ENCODE measurements around the gene TBX15. TPM values are rescaled to one million over a fixed set of nuclear protein-coding genes. Genes with fewer than 3 reads are reported as not detected.

The TBX15 gene
- total RNA-seq, 2 experiments from 2014 or later, result not detected

DNA sequence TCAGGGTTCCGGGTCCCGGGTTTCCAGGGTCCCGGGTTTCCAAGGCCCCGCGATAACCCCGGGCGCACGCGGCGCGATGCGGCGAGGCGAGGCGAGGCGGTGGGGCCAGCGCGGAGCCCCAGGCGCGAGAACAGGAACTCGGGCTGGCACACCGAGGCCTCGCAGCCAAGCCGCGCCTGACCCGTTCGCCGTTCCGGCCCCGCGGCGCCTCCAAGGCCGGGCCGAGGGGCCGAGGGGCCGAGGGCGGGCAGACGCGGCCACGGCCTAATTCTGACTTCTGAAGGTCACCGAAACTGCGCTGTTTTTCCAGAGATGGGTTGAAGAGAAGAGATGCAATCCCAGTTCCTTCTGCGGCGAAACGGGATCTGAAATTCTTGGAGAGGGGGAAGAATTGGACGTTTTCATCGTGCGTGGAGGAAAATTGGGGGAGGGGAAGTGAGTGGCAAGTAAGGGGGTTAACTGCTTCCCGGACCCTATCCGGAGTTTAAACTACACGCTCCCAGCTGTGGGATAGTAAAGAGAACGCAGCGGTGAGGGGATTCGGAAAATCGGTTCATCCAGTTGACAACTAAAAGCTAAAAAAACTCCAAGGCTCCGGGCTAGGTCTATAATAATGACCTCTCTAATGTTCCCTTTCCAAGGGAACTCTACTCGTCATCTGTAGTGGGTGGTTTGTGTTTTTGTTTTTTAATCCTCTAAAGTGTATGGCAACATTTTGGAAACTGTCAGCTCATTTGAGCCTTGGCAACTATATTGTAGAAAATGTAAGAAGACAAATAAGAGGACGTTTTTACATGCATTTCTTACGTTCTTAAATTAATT, 8.2 kb downstream of the TBX15 start:
- Mint-ChIP-seq H3K36me3 (ENCODE audit: low read depth) (peaks cover 9% of the 10 kb centered on the region), H3K9me3 (peaks cover 8% of the 10 kb centered on the region), H3K27ac (no peak overlapping the region), H3K4me3 (no peak overlapping the region), H3K27me3 (ENCODE audit: low read depth) (peaks cover 75% of the 10 kb centered on the region), H3K4me1 (ENCODE audit: low read depth) (peaks cover 21% of the 10 kb centered on the region)
- intact Hi-C loops (cut with micrococcal nuclease), result no loop called here
- no peak for DNase-seq
- CTCF ChIA-PET, result no interaction called here

DNA sequence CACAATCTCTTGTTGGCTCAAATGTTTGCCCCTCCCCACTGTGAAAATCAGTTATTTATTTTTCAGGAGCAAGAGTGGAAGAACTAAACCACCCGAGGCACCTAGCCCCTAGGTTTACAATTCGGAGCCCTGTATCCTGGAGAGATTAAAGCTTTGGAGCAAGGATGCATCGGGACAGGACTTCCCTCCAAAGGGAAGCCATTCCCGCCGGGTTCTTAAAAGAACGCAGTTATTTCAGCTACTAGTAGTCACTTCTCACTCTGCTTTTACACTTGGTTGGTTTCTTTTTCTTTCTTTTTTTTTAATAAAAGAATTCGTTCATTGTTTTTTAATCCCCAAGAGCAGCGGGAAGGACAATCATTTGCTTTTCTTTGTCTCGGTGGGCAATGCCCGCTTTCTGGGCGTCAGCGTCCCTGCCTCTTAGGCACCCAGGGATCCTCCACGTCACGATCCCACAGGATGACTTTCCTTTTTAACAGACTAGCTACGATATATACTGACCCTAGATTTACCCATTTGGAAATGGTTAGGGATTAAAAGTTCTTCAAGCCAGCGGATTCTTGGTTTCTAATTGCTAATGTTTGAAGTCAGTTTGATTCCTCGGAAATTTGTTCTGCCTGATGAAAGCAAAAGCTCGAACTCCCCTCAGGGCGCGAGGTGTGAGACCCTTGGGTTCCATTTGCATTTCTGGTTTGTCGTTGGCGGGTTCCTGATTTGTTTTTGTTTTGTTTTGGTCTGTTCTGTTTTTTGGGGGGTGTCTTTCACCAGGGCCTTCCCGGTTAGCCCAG, 9.0 kb downstream of the TBX15 start:
- H3K4me3 Mint-ChIP-seq, result no peak overlapping the region
- H3K27me3 Mint-ChIP-seq (ENCODE audit: low read depth), result peaks cover 70% of the 10 kb centered on the region
- DNase-seq, result no peak
- intact Hi-C loops (cut with micrococcal nuclease), result no loop called here
- H3K36me3 Mint-ChIP-seq (ENCODE audit: low read depth), result peaks cover 8% of the 10 kb centered on the region
- CTCF ChIA-PET, result no interaction called here
- peaks cover 12% of the 10 kb centered on the region for H3K4me1 Mint-ChIP-seq (ENCODE audit: low read depth)
- peaks cover 7% of the 10 kb centered on the region for H3K9me3 Mint-ChIP-seq
- no peak overlapping the region for H3K27ac Mint-ChIP-seq

DNA sequence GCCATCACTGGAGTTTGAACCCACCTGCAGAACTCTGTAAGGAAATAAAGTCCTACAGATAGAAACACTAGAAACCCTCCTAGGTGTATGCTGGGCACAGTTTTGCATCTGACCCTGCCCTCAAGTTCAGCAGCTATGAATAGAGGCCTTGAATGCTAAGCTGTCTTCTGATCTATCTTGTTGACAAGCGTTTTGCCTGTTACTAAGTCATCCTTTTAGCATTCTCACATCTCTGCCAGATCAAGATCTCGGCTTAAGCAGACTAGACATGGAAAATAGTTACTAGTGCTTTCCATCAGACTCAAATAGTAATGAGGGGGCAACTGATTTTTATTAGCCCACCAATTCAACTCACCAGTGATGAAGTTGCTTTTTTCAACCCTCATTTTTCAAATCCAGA, 10.5 kb downstream of the TBX15 start:
- intact Hi-C loops (cut with micrococcal nuclease), result no loop called here
- Mint-ChIP-seq H3K27me3 (ENCODE audit: low read depth) (peaks cover 61% of the 10 kb centered on the region), H3K9me3 (no peaks in the 10 kb centered on the region), H3K27ac (no peak overlapping the region), H3K36me3 (ENCODE audit: low read depth) (no peaks in the 10 kb centered on the region), H3K4me1 (ENCODE audit: low read depth) (peaks cover 6% of the 10 kb centered on the region), H3K4me3 (no peak overlapping the region)
- CTCF ChIA-PET, result no interaction called here
- no peak for DNase-seq

DNA sequence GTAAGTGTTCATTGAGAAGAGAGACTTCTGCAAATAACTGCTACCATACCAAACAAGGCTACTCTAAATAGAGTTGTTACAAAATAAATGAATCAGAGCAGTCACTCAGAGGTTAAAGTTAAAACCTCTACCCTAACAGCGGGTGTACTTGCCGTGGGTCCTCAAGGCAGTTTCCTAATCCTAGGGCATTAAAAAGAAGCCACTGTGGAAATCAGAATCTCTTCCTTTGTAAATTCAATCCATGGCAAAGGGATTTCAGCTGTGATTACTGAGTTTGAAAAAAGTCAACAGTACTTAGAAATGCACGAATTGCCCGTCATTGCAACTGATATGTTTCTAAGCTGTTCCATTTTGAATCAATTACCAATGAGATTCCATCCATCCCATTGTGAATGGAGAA, 13.5 kb downstream of the TBX15 start:
- H3K27me3 Mint-ChIP-seq (ENCODE audit: low read depth), result peaks cover 37% of the 10 kb centered on the region

DNA sequence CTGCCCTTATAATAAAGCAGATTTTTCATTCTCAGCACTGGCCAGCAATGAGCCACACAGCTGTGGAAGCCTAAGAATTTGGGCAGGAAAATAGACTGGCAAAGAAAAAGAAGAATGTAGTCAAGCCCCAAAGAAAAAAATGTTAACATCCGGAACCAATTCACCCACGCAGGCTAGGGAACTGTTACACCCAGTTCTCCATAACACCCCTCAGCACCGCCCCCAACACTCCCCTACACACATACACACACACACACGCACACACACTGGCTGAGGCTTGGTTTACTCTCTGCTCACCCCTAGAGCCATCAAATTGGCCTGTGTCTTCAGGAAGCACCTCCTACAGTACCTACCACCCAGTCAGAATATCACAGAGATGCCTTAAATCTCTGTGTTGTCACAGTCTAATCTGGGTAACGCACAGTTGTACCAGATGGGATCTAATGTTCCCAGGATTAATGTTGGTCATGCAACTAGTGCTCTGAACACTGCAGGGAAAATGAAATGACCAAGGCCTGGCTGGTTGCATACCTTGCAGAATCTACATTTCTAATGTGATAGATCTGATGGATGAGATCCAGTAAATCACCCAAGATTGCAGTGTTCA, 14.5 kb downstream of the TBX15 start:
- no peak for DNase-seq
- H3K27me3 Mint-ChIP-seq (ENCODE audit: low read depth), result peaks cover 31% of the 10 kb centered on the region
- no peaks in the 10 kb centered on the region for H3K4me1 Mint-ChIP-seq (ENCODE audit: low read depth)
- H3K27ac Mint-ChIP-seq, result no peak overlapping the region
- CTCF ChIA-PET, result no interaction called here
- no peak overlapping the region for H3K4me3 Mint-ChIP-seq
- H3K36me3 Mint-ChIP-seq (ENCODE audit: low read depth), result no peaks in the 10 kb centered on the region
- intact Hi-C loops (cut with micrococcal nuclease), result no loop called here
- no peaks in the 10 kb centered on the region for H3K9me3 Mint-ChIP-seq

More for the DNA sequence above, 13.5 kb downstream of the TBX15 start:
- no peak for DNase-seq
- no peak overlapping the region for H3K27ac Mint-ChIP-seq
- peaks cover 4% of the 10 kb centered on the region for H3K4me1 Mint-ChIP-seq (ENCODE audit: low read depth)
- CTCF ChIA-PET, result no interaction called here
- H3K36me3 Mint-ChIP-seq (ENCODE audit: low read depth), result no peaks in the 10 kb centered on the region
- intact Hi-C loops (cut with micrococcal nuclease), result no loop called here
- no peaks in the 10 kb centered on the region for H3K9me3 Mint-ChIP-seq
- H3K4me3 Mint-ChIP-seq, result no peak overlapping the region

DNA sequence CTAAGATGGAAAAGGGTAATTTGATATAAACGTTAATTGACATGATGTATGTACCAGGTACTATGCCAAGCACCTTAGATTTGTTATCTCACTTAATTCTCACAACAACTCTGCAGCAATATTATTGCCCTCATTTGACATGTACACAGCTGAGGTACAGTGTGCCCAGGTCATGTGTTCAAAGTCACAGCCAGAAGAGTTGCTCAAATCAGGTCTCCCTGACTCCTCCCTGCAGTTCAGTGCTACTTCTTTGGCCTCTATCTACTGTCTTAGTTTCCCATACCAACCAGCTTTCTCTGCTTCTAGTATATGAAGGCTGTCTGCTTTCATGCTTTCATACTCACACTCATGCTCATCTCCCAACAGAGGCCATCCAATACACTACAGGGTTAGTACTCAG, 15.1 kb downstream of the TBX15 start:
- Mint-ChIP-seq H3K4me3 (no peak overlapping the region), H3K4me1 (ENCODE audit: low read depth) (no peaks in the 10 kb centered on the region), H3K9me3 (no peaks in the 10 kb centered on the region), H3K27ac (no peak overlapping the region), H3K36me3 (ENCODE audit: low read depth) (no peaks in the 10 kb centered on the region), H3K27me3 (ENCODE audit: low read depth) (peaks cover 25% of the 10 kb centered on the region)
- DNase-seq, result no peak
- intact Hi-C loops (cut with micrococcal nuclease), result no loop called here
- CTCF ChIA-PET, result no interaction called here

DNA sequence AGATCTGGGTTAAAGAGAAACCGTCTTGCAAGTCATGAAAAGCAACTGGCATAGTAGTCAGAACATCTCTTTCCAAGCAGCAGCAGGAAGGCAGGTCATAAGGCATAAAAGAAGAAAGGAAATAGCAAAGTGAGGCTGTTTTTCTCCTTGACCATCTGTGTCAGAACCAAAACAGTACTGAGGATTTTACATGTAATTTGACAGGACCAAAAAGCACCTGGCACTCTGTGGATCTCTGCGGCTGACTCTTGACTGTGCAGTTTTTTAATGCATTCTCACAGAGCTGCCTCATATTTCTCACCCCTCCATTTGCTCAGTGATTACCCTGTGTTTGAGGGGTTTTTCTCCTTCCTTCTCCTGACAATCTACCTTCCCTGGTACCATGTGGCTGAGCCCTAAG, 17.7 kb downstream of the TBX15 start:
- CTCF ChIA-PET, result interaction anchor here (0.6 kb wide), 1 partner anchor 206 kb away, joined by 3 read pairs; no protein-coding TSS in a partner anchor
- H3K4me1 Mint-ChIP-seq (ENCODE audit: low read depth), result no peaks in the 10 kb centered on the region

DNA sequence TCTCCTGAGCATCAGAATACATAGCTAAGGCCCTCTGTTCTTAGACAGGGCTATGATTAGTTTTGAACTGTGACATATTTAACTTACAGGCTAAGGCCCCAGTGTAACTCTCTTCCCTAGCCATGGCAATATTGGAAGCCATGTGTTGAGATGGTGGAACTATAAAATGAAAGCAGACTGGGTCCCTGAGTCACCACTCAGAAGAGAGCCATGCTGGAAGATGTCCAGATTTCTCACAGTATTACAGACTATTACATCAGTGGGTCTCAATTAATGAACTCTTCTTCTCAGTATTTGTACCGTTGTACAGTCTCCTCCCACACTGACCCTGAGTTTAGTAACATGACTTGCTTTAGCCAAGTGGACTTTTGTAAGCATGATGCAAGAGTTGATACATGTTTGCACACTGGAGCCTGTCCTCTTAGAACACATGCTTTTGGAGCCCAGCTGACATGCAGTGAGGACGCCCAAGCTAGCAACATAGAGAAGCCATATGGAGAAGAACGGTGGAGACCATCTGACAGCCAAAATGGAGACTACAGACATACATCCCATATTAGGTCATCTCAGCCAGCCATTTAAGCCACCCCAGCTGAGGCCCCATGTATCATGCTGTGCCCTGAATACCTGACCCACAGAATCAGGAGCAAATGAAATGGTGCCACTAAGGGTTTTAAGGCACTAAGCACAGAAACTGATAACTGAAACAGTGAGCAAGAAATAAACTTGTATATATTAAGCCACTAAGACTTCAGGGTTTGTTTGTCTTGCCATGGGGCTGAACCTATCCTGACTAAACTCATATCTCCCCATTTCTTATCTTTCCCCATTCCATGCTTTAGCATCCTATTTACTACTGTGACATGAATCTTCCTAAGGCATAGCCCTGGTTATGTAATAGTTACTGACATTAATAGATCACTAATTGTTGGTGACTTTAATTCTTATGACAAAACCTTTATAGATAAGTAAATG, 24.4 kb downstream of the TBX15 start:
- H3K4me1 Mint-ChIP-seq (ENCODE audit: low read depth), result no peaks in the 10 kb centered on the region
- no peaks in the 10 kb centered on the region for H3K36me3 Mint-ChIP-seq (ENCODE audit: low read depth)
- intact Hi-C loops (cut with micrococcal nuclease), result no loop called here
- CTCF ChIA-PET, result no interaction called here
- no peak overlapping the region for H3K27ac Mint-ChIP-seq
- peaks cover 16% of the 10 kb centered on the region for H3K27me3 Mint-ChIP-seq (ENCODE audit: low read depth)
- no peaks in the 10 kb centered on the region for H3K9me3 Mint-ChIP-seq
- no peak overlapping the region for H3K4me3 Mint-ChIP-seq
- DNase-seq, result no peak

More for the DNA sequence above, 17.7 kb downstream of the TBX15 start:
- Mint-ChIP-seq H3K36me3 (ENCODE audit: low read depth) (no peaks in the 10 kb centered on the region), H3K27me3 (ENCODE audit: low read depth) (peaks cover 14% of the 10 kb centered on the region), H3K27ac (no peak overlapping the region), H3K4me3 (no peak overlapping the region), H3K9me3 (no peaks in the 10 kb centered on the region)
- intact Hi-C loops (cut with micrococcal nuclease), result no loop called here
- no peak for DNase-seq

DNA sequence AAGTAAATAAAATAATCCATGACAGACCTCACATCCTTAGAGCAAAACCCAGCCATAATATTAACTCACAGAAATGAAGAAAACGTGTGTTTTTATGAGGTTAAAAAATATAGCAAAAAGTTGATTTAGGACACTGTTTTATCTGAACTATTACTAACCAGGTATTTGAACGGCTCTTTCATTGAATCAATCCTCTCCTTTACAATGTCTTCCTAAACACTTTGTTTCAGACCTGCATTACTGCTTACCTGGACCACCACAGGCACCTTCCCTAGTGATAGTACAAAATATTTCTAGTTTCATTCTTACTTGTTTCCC, 25.0 kb downstream of the TBX15 start:
- no peaks in the 10 kb centered on the region for H3K36me3 Mint-ChIP-seq (ENCODE audit: low read depth)
- no peak overlapping the region for H3K4me3 Mint-ChIP-seq
- H3K27me3 Mint-ChIP-seq (ENCODE audit: low read depth), result peaks cover 16% of the 10 kb centered on the region
- DNase-seq, result no peak
- no peak overlapping the region for H3K27ac Mint-ChIP-seq
- H3K4me1 Mint-ChIP-seq (ENCODE audit: low read depth), result no peaks in the 10 kb centered on the region
- CTCF ChIA-PET, result no interaction called here
- no peaks in the 10 kb centered on the region for H3K9me3 Mint-ChIP-seq
- intact Hi-C loops (cut with micrococcal nuclease), result no loop called here

DNA sequence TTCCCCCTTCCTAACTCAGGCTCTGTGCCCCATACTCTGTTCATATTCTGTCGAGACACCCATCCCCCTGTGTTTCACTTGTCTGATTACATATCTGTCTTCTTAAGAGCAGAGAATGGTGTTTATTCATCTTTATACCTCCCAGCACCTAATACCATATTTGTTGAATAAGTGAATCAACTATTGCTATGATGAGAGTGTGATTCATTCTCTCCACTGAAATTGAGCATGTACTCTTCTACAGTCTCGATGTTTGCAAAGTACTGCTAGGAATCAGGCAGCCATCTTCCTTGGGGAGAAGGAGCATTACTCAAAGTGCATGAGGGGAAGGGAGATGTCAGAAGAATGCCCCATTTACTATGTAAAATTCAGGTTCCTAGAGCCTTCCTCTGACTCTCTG, 27.0 kb downstream of the TBX15 start:
- H3K4me3 Mint-ChIP-seq, result no peak overlapping the region
- H3K4me1 Mint-ChIP-seq (ENCODE audit: low read depth), result no peaks in the 10 kb centered on the region
- CTCF ChIA-PET, result no interaction called here
- no peaks in the 10 kb centered on the region for H3K9me3 Mint-ChIP-seq
- no peak overlapping the region for H3K27ac Mint-ChIP-seq
- no peaks in the 10 kb centered on the region for H3K36me3 Mint-ChIP-seq (ENCODE audit: low read depth)
- intact Hi-C loops (cut with micrococcal nuclease), result no loop called here
- DNase-seq, result no peak
- H3K27me3 Mint-ChIP-seq (ENCODE audit: low read depth), result peaks cover 18% of the 10 kb centered on the region

DNA sequence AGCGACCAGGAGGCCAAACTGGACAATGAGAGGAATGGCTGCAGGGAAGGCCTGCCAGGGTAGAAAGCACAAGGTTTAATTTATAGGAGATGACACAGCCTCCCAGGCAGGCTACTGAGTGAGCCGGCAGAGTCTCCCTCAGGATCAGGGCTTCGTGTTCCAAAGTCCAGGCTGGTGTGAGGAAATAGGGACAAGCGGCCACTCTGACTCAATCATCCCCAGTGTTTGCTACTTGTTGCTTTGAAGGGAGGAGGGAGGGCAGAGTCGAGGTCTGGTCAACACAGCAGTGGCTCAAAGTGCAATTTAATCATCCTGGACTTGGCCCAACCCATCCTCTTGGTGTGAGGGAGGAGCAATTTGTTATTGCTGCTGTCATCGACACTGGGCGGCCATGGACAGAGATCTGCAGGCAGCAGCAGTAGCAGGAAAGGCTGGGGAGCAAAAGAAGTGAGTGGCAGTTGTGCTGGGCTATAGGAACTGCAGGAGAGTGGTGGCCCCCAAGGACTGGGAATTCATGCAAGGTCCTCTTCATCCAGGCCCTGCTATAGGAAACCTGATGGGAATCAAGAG, 27.5 kb downstream of the TBX15 start:
- intact Hi-C loops (cut with micrococcal nuclease), result no loop called here
- Mint-ChIP-seq H3K36me3 (ENCODE audit: low read depth) (no peaks in the 10 kb centered on the region), H3K27me3 (ENCODE audit: low read depth) (peaks cover 18% of the 10 kb centered on the region), H3K4me1 (ENCODE audit: low read depth) (no peaks in the 10 kb centered on the region), H3K4me3 (no peak overlapping the region), H3K27ac (no peak overlapping the region), H3K9me3 (no peaks in the 10 kb centered on the region)
- CTCF ChIA-PET, result no interaction called here
- no peak for DNase-seq

All from activated naive CD4-positive, alpha-beta T cell treated with anti-CD3 and anti-CD28 coated beads for 36 hours (primary cell).